ENCODE data around the gene TMEM161A. TPM values are rescaled to one million over a fixed set of nuclear protein-coding genes. Genes with fewer than 3 reads are reported as not detected.

The TMEM161A gene
- total and polyA plus RNA-seq, 9 of the 15 experiments (the other 6 are each of a cell fraction or from before 2014, with no cell fraction given) = 0.63 to 92.3 (median 38.9) TPM

GRCh38 chr19:19134687-19135158 lies 3.6 kb downstream of the TMEM161A start (continued):
- TF ChIP-seq KLF13 (tag; IDR thresholded peaks at IDR 0.05; ENCODE audit: borderline replicate concordance, low read depth) (peak; percentile 60; the same call in 1 of the 2 replicates), GTF2A2 (tag; IDR thresholded peaks at IDR 0.05) (no peak), ZNF239 (CRISPR knock-in tag; IDR thresholded peaks at IDR 0.05) (no peak), ZNF174 (CRISPR knock-in tag; IDR thresholded peaks at IDR 0.05) (no peak), PYGO2 (tag; IDR thresholded peaks at IDR 0.05) (no peak), SIN3A (IDR thresholded peaks at IDR 0.05; ENCODE audit: borderline replicate concordance in 2 of 2, control insufficient read depth in 1 of 2, low read depth in 2 of 2, low read length in 2 of 2) (peak; percentile 46 to 87; a peak in 2 of 4 replicates), ZNF224 (CRISPR knock-in tag; IDR thresholded peaks at IDR 0.05) (no peak), SRSF7 (optimal IDR thresholded peaks at IDR 0.05; ENCODE audit: low read depth, low read length) (no peak), SRSF3 (IDR thresholded peaks at IDR 0.05; ENCODE audit: insufficient read depth, low read length) (no peak), ZNF75A (CRISPR knock-in tag; IDR thresholded peaks at IDR 0.05) (no peak), TAF15 (IDR thresholded peaks at IDR 0.05; ENCODE audit: low read depth, low read length) (no peak), MCM2 (IDR thresholded peaks at IDR 0.05; ENCODE audit: low read depth) (no peak), CAMTA2 (CRISPR knock-in tag; conservative IDR thresholded peaks at IDR 0.05) (no peak), SMARCA5 (IDR thresholded peaks at IDR 0.05) (no peak), CLOCK (CRISPR knock-in tag; IDR thresholded peaks at IDR 0.05; ENCODE audit: borderline replicate concordance) (no peak)
- TF ChIP-seq, protein P1, sequence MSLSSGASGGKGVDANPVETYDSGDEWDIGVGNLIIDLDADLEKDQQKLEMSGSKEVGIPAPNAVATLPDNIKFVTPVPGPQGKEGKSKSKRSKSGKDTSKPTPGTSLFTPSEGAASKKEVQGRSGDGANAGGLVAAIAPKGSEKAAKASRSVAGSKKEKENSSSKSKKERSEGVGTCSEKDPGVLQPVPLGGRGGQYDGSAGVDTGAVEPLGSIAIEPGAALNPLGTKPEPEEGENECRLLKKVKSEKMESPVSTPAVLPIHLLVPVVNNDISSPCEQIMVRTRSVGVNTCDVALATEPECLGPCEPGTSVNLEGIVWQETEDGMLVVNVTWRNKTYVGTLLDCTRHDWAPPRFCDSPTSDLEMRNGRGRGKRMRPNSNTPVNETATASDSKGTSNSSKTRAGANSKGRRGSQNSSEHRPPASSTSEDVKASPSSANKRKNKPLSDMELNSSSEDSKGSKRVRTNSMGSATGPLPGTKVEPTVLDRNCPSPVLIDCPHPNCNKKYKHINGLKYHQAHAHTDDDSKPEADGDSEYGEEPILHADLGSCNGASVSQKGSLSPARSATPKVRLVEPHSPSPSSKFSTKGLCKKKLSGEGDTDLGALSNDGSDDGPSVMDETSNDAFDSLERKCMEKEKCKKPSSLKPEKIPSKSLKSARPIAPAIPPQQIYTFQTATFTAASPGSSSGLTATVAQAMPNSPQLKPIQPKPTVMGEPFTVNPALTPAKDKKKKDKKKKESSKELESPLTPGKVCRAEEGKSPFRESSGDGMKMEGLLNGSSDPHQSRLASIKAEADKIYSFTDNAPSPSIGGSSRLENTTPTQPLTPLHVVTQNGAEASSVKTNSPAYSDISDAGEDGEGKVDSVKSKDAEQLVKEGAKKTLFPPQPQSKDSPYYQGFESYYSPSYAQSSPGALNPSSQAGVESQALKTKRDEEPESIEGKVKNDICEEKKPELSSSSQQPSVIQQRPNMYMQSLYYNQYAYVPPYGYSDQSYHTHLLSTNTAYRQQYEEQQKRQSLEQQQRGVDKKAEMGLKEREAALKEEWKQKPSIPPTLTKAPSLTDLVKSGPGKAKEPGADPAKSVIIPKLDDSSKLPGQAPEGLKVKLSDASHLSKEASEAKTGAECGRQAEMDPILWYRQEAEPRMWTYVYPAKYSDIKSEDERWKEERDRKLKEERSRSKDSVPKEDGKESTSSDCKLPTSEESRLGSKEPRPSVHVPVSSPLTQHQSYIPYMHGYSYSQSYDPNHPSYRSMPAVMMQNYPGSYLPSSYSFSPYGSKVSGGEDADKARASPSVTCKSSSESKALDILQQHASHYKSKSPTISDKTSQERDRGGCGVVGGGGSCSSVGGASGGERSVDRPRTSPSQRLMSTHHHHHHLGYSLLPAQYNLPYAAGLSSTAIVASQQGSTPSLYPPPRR (CRISPR knock-in tag; IDR thresholded peaks at IDR 0.05; ENCODE audit: borderline replicate concordance) = no peak
- TF ChIP-seq, protein P2, sequence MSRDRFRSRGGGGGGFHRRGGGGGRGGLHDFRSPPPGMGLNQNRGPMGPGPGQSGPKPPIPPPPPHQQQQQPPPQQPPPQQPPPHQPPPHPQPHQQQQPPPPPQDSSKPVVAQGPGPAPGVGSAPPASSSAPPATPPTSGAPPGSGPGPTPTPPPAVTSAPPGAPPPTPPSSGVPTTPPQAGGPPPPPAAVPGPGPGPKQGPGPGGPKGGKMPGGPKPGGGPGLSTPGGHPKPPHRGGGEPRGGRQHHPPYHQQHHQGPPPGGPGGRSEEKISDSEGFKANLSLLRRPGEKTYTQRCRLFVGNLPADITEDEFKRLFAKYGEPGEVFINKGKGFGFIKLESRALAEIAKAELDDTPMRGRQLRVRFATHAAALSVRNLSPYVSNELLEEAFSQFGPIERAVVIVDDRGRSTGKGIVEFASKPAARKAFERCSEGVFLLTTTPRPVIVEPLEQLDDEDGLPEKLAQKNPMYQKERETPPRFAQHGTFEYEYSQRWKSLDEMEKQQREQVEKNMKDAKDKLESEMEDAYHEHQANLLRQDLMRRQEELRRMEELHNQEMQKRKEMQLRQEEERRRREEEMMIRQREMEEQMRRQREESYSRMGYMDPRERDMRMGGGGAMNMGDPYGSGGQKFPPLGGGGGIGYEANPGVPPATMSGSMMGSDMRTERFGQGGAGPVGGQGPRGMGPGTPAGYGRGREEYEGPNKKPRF (IDR thresholded peaks at IDR 0.05; ENCODE audit: low read depth, low read length) = no peak
- TF ChIP-seq, protein P3, sequence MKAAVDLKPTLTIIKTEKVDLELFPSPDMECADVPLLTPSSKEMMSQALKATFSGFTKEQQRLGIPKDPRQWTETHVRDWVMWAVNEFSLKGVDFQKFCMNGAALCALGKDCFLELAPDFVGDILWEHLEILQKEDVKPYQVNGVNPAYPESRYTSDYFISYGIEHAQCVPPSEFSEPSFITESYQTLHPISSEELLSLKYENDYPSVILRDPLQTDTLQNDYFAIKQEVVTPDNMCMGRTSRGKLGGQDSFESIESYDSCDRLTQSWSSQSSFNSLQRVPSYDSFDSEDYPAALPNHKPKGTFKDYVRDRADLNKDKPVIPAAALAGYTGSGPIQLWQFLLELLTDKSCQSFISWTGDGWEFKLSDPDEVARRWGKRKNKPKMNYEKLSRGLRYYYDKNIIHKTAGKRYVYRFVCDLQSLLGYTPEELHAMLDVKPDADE (conservative IDR thresholded peaks at IDR 0.05; ENCODE audit: control insufficient read depth, low read depth, low read length) = no peak; the same call in 1 of the 2 replicates
